ENCODE measurements around the gene CKAP5. TPM values are rescaled to one million over a fixed set of nuclear protein-coding genes. Genes with fewer than 3 reads are reported as not detected.
A peak's percentile ranks its signal among the peaks of the same experiment; 100 is the strongest.

CKAP5 gene
- total and polyA plus RNA-seq, 12 donors: 9.6 to 114 (median 80.1) TPM

- H3K27ac ChIP-seq: no peak overlapping the region
- H3K4me1 ChIP-seq: peaks cover 0 to 23% (median 12%) of the 10 kb centered on the region in 9 donors
- no peak for TF ChIP-seq CTCF (IDR thresholded peaks at IDR 0.05)
- intact Hi-C loops (cut with DNase I): no loop called here
- 69 to 77% methylated on average over 3 of the region's 3 CpGs for WGBS, 2 donors
- H3K9me3 ChIP-seq: no peaks in the 10 kb centered on the region
- H3K27me3 ChIP-seq: no peaks in the 10 kb centered on the region
- H3K36me3 ChIP-seq: peaks cover 0 to 3% (median 0%) of the 10 kb centered on the region in 9 donors
- DNase-seq (no peak), ATAC-seq (no peak)
- H3K4me3 ChIP-seq: no peak overlapping the region
Observed at GRCh38 chr11:46835897-46836296, 10.2 kb downstream of the CKAP5 start.

GRCh38 chr11:46834821-46835220 is 11.3 kb downstream of the CKAP5 start:
- TF ChIP-seq CTCF (IDR thresholded peaks at IDR 0.05): no peak
- DNase-seq: no peak
- Histone ChIP-seq H3K27ac (no peak overlapping the region), H3K36me3 (peaks cover 0 to 3% (median 0%) of the 10 kb centered on the region in 9 donors), H3K4me3 (no peak overlapping the region), H3K27me3 (no peaks in the 10 kb centered on the region), H3K4me1 (peaks cover 0 to 23% (median 12%) of the 10 kb centered on the region in 9 donors), H3K9me3 (no peaks in the 10 kb centered on the region)
- 91 to 93% methylated on average over 4 of the region's 4 CpGs for WGBS, 2 donors
- intact Hi-C loops (cut with DNase I): no loop called here
- no peak for ATAC-seq

GRCh38 chr11:46832511-46833214 is 13.4 kb downstream of the CKAP5 start:
- 88 to 90% methylated on average over 5 of the region's 5 CpGs for WGBS, 2 donors
- intact Hi-C loops (cut with DNase I): no loop called here
- Histone ChIP-seq H3K4me3 (no peak overlapping the region), H3K36me3 (no peaks in the 10 kb centered on the region), H3K9me3 (no peaks in the 10 kb centered on the region), H3K27ac (no peak overlapping the region), H3K27me3 (no peaks in the 10 kb centered on the region), H3K4me1 (peaks cover 0 to 21% (median 13%) of the 10 kb centered on the region in 9 donors)
- no peak for DNase-seq
- ATAC-seq: no peak
- TF ChIP-seq CTCF (IDR thresholded peaks at IDR 0.05): no peak

GRCh38 chr11:46827995-46828394 is 18.1 kb downstream of the CKAP5 start:
- 62 to 71% methylated on average over 1 of the region's 1 CpG for WGBS, 2 donors
- peak overlapping the region in 1 of 10 donors; percentile 87 for H3K27ac ChIP-seq
- no peaks in the 10 kb centered on the region for H3K9me3 ChIP-seq
- DNase-seq (no peak), ATAC-seq (no peak)
- H3K36me3 ChIP-seq: no peaks in the 10 kb centered on the region
- H3K4me3 ChIP-seq: no peak overlapping the region
- no peak for TF ChIP-seq CTCF (IDR thresholded peaks at IDR 0.05)
- intact Hi-C loops (cut with DNase I): loop anchor here in 3 of 10 donors (2.0 kb wide), 1 partner anchor 19 kb away; the partner anchor contains the start of gene CKAP5 (in 3 of the 3)
- H3K27me3 ChIP-seq: no peaks in the 10 kb centered on the region
- peaks cover 0 to 54% (median 40%) of the 10 kb centered on the region in 9 donors for H3K4me1 ChIP-seq
